ENCODE measurements around the gene SMIM12.
"Not testable (repeated sequence)": the region's sequence is repeated elsewhere in the genome, so short reads cannot be mapped to it uniquely, and the experiment has no call there.

The SMIM12 gene

DNA sequence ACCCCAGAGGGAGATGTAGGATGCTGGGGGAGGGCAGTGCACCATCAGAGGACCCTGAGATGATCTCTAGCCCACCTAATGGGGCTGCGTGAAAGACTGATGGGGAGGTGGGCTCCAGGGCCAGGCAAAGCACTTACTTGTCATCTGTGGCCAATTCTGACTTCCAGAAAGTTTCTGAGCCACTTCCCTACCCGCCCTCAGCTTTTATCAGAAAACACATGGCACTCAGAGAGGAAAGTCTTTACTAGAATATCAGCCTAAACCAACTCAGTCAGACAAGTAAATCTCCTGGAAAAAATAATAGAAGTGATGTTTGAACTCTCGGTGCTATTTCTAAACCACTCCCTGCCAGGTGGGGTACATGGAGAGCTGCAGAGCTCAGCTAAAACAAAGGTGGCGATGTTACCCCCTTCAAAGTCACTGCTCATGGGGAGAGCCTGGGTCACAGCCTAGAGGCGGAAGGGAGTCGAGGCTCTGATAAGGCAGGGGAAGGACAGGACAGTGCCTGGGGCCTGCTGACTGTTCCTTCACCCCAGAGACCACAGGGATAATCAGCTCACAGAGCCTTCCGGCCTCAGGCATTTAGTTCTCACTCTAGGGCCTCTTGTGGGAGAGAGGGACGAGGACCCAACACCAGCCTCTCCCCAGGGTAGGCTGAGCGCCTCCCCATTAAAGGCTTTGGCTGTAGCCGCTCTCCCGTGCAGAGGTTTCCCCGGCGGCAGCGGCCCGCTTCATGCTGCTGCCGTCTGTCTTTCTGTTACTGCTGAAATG, 14.2 kb downstream of the SMIM12 start:
- no peak for DNase-seq (ENCODE audit: low read depth in 2 of 3, low spot score in 1 of 3)

- DNase-seq (ENCODE audit: low read depth in 2 of 3, low spot score in 1 of 3): no peak
Observed at GRCh38 chr1:34844252-34844634, 15.3 kb downstream of the SMIM12 start.

DNA sequence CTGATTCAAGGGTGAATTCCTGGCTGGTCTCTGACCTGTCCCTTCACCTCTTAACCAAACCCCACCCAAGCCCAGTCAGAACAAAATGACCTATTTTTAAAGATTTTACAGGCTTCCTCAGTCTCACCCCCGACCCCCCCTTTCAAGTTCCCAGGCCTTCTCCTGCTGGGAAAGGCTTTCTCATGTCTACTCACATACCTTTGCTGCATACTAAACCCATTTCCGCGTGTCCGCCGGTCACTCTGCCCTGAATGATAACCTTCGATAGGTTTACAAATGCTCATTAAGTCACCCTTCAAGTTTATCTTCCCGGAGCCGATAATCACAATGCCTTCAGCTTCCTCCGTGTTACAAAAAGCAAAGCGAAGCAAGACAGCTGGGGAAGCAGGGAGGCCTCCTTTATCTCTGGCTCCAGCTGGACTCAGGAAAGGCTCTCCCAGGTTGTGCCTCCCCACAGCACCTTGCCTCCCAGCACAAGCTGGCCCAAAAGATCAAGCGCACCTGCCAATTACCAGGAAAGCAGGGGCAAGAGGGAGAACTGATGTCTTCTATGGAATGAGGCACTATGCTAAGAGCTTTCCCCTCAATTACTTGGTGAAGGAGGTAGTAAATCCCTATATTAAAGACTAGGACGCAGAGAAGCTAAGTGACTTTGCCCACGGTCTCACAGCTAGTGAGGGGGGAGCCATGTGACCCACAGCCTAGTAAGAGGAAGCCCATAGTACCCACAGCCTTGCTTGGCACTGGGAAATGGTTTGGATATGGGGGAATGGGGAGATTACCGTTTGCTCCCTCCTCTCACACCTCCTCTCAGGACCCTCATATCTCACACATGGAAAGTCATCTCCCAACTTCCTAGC, 15.9 kb downstream of the SMIM12 start:
- DNase-seq (ENCODE audit: low read depth in 2 of 3, low spot score in 1 of 3): no peak

GRCh38 chr1:34842952-34843371, 16.6 kb downstream of the SMIM12 start:
- no peak for DNase-seq (ENCODE audit: low read depth in 2 of 3, low spot score in 1 of 3)

- no peak for DNase-seq (ENCODE audit: low read depth in 2 of 3, low spot score in 1 of 3)
Observed at GRCh38 chr1:34842073-34842472, 17.5 kb downstream of the SMIM12 start.

DNA sequence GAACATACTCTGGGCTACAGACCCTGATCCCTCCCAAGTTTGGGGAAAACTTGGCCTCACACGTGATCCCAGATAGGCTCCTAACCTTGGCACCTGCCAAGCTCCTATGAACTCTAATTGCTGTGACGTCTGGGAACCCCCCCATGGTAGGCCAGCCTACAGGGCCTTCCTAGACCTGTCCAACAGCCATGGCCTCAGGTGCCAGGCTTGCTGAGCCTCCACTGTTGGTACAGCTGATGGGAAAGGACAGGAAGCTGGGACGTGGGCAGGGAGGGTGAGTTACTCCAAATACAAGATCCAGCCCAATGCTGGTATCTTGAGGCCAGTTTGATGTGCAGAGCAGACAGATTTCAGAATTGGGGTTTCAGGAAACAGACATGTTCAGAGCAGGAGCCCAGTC, 19.1 kb downstream of the SMIM12 start:
- no peak for DNase-seq (ENCODE audit: low read depth in 2 of 3, low spot score in 1 of 3)

DNA sequence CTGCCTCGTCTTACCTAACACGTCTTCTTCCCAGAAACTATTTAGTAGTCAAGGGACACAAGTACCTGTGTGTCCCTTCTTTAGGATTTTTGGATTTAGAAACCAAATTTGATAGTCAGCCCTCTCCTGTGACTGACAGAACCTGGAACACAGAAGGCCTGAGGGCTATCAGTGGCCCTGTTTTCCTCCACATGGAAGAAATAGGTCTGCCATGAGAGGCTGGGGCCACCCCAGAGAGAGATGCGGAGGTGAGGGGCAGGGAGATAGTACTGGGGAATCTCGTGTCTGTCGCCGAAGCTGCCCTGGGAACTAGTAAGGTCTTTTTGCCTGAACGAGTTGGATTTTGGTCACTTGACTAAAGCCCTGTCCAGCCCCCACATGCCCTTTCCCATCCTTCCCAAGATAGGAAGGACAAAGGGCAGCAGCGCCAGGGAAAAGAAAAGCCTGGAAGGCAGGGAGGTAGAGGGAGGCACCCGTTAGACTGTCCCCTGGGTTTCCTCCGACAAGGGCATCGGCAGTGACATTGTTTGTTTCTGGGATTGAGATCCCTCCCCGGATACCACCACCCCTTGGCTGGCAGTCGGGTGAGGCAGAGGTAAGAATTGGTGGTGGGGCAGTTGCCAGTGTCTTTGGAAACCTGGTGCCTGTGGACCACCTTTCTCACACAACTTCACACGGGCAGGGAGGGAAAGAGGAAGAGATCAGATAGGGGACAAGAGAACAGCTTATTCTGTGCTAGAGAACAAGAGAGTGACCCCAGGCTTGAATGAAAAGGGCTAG, 19.8 kb downstream of the SMIM12 start:
- no peak for DNase-seq (ENCODE audit: low read depth in 2 of 3, low spot score in 1 of 3)

DNA sequence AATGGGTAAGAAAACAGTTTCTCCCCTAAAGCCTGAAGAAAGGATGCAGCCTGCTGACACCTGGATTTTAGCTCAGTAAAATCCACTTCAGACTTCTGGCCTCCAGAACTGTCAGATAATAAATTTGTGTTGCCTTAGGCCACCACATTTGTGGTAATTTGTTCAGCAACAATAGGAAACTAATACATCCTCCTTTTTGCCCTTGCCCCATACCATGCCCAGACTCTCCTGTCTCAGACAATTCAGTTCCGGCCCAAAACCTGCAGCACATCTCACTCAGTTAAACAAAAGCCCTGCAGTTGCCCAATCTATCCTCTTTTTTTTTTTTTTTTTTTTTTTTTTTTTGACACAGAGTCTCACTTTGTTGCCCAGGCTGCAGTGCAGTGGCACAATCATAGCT, 25.8 kb downstream of the SMIM12 start:
- no peak for DNase-seq (ENCODE audit: low read depth in 2 of 3, low spot score in 1 of 3)

DNA sequence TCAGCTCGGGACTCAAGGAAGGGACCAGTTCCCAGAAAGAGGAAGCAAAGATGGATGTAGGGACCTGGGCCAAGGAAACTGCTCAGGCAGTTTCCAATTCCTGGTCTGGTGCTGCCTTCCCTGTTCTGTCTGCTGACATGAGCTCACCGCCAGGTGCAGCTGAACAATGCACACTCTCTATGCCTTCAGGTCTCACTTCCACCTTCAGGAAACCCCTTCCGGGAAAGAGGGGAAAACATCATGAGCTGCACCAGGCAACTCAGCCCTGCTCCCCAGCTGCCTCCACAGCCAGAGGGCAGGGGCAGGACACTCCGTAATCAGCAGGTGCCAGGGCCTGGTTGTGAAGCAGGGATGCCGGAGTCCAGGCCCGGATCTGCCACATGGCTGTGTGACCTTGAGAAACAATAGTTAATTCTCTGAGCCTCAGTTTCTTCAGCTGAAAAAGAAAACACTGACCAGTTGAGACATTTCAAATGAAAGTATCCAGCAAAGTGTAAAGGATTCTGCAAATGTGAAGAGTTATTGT, 27.8 kb downstream of the SMIM12 start:
- DNase-seq (ENCODE audit: low read depth in 2 of 3, low spot score in 1 of 3): no peak

- no peak for DNase-seq (ENCODE audit: low read depth in 2 of 3, low spot score in 1 of 3)
Observed at GRCh38 chr1:34829250-34829649, 30.3 kb downstream of the SMIM12 start.

GRCh38 chr1:34828611-34829010, 30.9 kb downstream of the SMIM12 start:
- no peak for DNase-seq (ENCODE audit: low read depth in 2 of 3, low spot score in 1 of 3)

- DNase-seq (ENCODE audit: low read depth in 2 of 3, low spot score in 1 of 3): no peak
Observed at GRCh38 chr1:34827341-34827941, 32.1 kb downstream of the SMIM12 start.

- DNase-seq (ENCODE audit: low read depth in 2 of 3, low spot score in 1 of 3): no peak
Observed at GRCh38 chr1:34825455-34826091, 34.0 kb downstream of the SMIM12 start.

DNA sequence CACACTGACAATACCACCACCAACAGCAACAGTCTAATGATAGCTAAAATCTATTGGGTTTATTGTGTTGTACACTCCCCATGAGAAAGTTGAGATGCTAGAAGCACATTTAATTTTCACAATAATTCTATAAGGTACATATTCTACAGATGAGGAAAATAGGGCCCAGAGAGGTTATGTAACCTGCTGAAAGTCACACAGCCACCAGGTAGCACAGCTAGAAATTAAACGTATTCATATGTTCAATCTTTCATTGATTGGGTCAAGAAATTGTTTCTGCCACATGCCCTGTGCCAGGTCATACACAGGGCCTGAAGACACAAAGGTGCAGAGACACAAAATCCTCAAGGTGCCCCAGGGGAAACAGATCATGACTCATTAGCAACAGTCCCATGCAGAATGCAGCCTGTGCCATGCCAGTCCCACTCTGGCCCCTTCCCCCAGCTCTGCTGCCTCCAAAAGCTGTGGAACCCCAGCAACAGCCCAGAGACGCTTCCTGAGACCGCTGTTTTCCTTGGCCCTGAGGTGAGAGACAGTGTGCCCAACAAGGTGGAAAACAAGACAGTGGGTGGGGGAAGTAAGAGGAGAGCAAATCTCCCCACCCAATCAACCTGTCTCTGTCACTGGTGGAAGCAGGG, 34.6 kb downstream of the SMIM12 start:
- no peak for DNase-seq (ENCODE audit: low read depth in 2 of 3, low spot score in 1 of 3)

GRCh38 chr1:34822202-34822601, 37.3 kb downstream of the SMIM12 start:
- DNase-seq (ENCODE audit: low read depth in 2 of 3, low spot score in 1 of 3): no peak

GRCh38 chr1:34818862-34819261, 40.7 kb downstream of the SMIM12 start:
- DNase-seq (ENCODE audit: low read depth in 2 of 3, low spot score in 1 of 3): not testable (repeated sequence)

GRCh38 chr1:34816778-34817177, 42.8 kb downstream of the SMIM12 start:
- no peak for DNase-seq (ENCODE audit: low read depth in 2 of 3, low spot score in 1 of 3)

GRCh38 chr1:34816332-34816731, 43.2 kb downstream of the SMIM12 start:
- no peak for DNase-seq (ENCODE audit: low read depth in 2 of 3, low spot score in 1 of 3)

- not testable (repeated sequence) for DNase-seq (ENCODE audit: low read depth in 2 of 3, low spot score in 1 of 3)
Observed at GRCh38 chr1:34810781-34811180, 48.8 kb downstream of the SMIM12 start.

Data from stimulated activated CD4-positive, alpha-beta T cell treated with anti-CD3 and anti-CD28 coated beads, Interleukin-12 subunit alpha, Interleukin-12 subunit beta, amount 100 ng/mL, for 48 hours (primary cell).